OCI-LY3 (cell line): ENCODE results near the gene LSM5.

ENCODE experiments used
- CTCF ChIP-seq: fragments of 200-600, 300-600 bp; sonication (generic); IDR thresholded peaks from 2 replicates; pipeline ENCODE4 v1.5.1; 2014; ENCODE audit warnings: antibody characterized with exemption, low read length, low read depth
- EZH2phosphoT487 ChIP-seq: fragments of 200-600 bp; shearing (Covaris generic); IDR thresholded peaks from 2 replicates; pipeline ENCODE4 v1.6.1; 2018; ENCODE audit warnings: antibody characterized with exemption, mixed run types, low read depth

GRCh38 chr7:32489788-32490126, 423 bp downstream of the LSM5 start:
- TF ChIP-seq CTCF: no peak
- TF ChIP-seq EZH2phosphoT487: no peak
